Progenitor cell of endocrine pancreas (in vitro differentiated cells): ENCODE results near the gene CAMKV. TPM values are rescaled to one million over a fixed set of nuclear protein-coding genes. Genes with fewer than 3 reads are reported as not detected.

Source experiments
- DNase-seq: peaks from one replicate; pipeline ENCODE4 v3.0.0; 2021; ENCODE audit warnings: low spot score; ENCODE audit not compliant: unreplicated experiment
- H3K27ac Mint-ChIP-seq: 2 replicates; pipeline ENCODE4 v1.8.0; 2021; ENCODE audit warnings: mild to moderate bottlenecking, moderate library complexity, mixed read lengths
- H3K27me3 Mint-ChIP-seq: 2 replicates; pipeline ENCODE4 v1.8.0; 2021; ENCODE audit warnings: mixed read lengths
- H3K36me3 Mint-ChIP-seq: 2 replicates; pipeline ENCODE4 v1.8.0; 2022; ENCODE audit warnings: mixed read lengths; ENCODE audit not compliant: insufficient read depth
- H3K4me1 Mint-ChIP-seq: 2 replicates; pipeline ENCODE4 v1.8.0; 2021; ENCODE audit warnings: low read depth, mixed read lengths
- H3K4me3 Mint-ChIP-seq: 2 replicates; pipeline ENCODE4 v1.8.0; 2021; ENCODE audit warnings: low read depth, mild to moderate bottlenecking, moderate library complexity, mixed read lengths
- H3K9me3 Mint-ChIP-seq: 2 replicates; pipeline ENCODE4 v1.8.0; 2021; ENCODE audit warnings: low read depth, mixed read lengths
- CTCF ChIP-seq: fragments of 200-600 bp; sonication (generic); IDR thresholded peaks from one replicate; pipeline ENCODE4 v1.5.0; 2021; ENCODE audit warnings: antibody characterized with exemption, mild to moderate bottlenecking; ENCODE audit not compliant: unreplicated experiment
- total RNA-seq: library from RNA; stranded (reverse); gene quantifications from 2 replicates; pipeline ENCODE4 v1.2.1, GENCODE V29; 2021

CAMKV gene
- total RNA-seq, 1 donor from 2014 or later = 2.1 TPM

- no peak for DNase-seq
- Mint-ChIP-seq H3K4me1 (no peaks in the 10 kb centered on the region), H3K27ac (no peak overlapping the region)
These were observed 5.2 kb downstream of the CAMKV start for GRCh38 chr3:49864505-49864904.

GRCh38 chr3:49859576-49860305 is 10.0 kb downstream of the CAMKV start:
- no peaks in the 10 kb centered on the region for H3K9me3 Mint-ChIP-seq
- H3K4me1 Mint-ChIP-seq = peaks cover 6% of the 10 kb centered on the region
- no peak overlapping the region for H3K27ac Mint-ChIP-seq
- DNase-seq = no peak
- H3K4me3 Mint-ChIP-seq = no peak overlapping the region
- H3K27me3 Mint-ChIP-seq = peaks cover 30% of the 10 kb centered on the region
- no peak for TF ChIP-seq CTCF
- H3K36me3 Mint-ChIP-seq = no peaks in the 10 kb centered on the region

More at GRCh38 chr3:49864505-49864904, 5.2 kb downstream of the CAMKV start:
- no peaks in the 10 kb centered on the region for H3K9me3 Mint-ChIP-seq
- no peak overlapping the region for H3K4me3 Mint-ChIP-seq
- TF ChIP-seq CTCF = no peak
- peaks cover 61% of the 10 kb centered on the region for H3K27me3 Mint-ChIP-seq
- H3K36me3 Mint-ChIP-seq = no peaks in the 10 kb centered on the region

GRCh38 chr3:49856181-49857005 is 13.3 kb downstream of the CAMKV start, which contains the start of gene TRAIP:
TSS of gene TRAIP (minus strand) at chr3:49856564. CDS start at chr3:49856453, 111 bp downstream.
- H3K27ac Mint-ChIP-seq = peak within 1 kb of the TSS; percentile 90
- peak; percentile 85 for DNase-seq
- no peaks in the 10 kb centered on the region for H3K9me3 Mint-ChIP-seq
- peak within 1 kb of the TSS; percentile 88 for H3K4me3 Mint-ChIP-seq
- peaks cover 7% of the 10 kb centered on the region for H3K27me3 Mint-ChIP-seq
- TF ChIP-seq CTCF = no peak
- H3K36me3 Mint-ChIP-seq = no peaks in the 10 kb centered on the region
- H3K4me1 Mint-ChIP-seq = peaks cover 6% of the 10 kb centered on the region

GRCh38 chr3:49855662-49856061 is 14.0 kb downstream of the CAMKV start:
- no peaks in the 10 kb centered on the region for H3K36me3 Mint-ChIP-seq
- H3K4me3 Mint-ChIP-seq = peak overlapping the region; percentile 88
- no peaks in the 10 kb centered on the region for H3K9me3 Mint-ChIP-seq
- no peak overlapping the region for H3K27ac Mint-ChIP-seq
- no peak for DNase-seq
- peaks cover 7% of the 10 kb centered on the region for H3K27me3 Mint-ChIP-seq
- TF ChIP-seq CTCF = no peak
- peaks cover 6% of the 10 kb centered on the region for H3K4me1 Mint-ChIP-seq

- no peak for DNase-seq
- no peaks in the 10 kb centered on the region for H3K9me3 Mint-ChIP-seq
- no peaks in the 10 kb centered on the region for H3K4me1 Mint-ChIP-seq
- no peak for TF ChIP-seq CTCF
- H3K4me3 Mint-ChIP-seq = no peak overlapping the region
- H3K27me3 Mint-ChIP-seq = no peaks in the 10 kb centered on the region
- H3K27ac Mint-ChIP-seq = peak overlapping the region; percentile 67
- H3K36me3 Mint-ChIP-seq = peaks cover 1% of the 10 kb centered on the region
These were observed 24.0 kb downstream of the CAMKV start for GRCh38 chr3:49845694-49846093.
